HFF-Myc (cell line): Measurements from ENCODE around the gene KLF2.

Source experiments
- DNase-seq: peaks from one replicate; pipeline ENCODE4 v3.0.0-alpha.2; 2011; ENCODE audit warnings: low read depth; ENCODE audit errors: extremely low read depth
- H3K4me3 ChIP-seq: replicated peaks from 2 replicates; pipeline ENCODE4 v1.5.1; 2011; ENCODE audit warnings: low read depth, mild to moderate bottlenecking, control low read depth, low read length
- TF ChIP-seq, protein P1 (sequence below): IDR thresholded peaks from 2 replicates; pipeline ENCODE4 v1.5.1; 2012; ENCODE audit warnings: mild to moderate bottlenecking, low read depth, low read length, control low read depth; ENCODE audit errors: missing control alignments

KLF2 gene

DNA sequence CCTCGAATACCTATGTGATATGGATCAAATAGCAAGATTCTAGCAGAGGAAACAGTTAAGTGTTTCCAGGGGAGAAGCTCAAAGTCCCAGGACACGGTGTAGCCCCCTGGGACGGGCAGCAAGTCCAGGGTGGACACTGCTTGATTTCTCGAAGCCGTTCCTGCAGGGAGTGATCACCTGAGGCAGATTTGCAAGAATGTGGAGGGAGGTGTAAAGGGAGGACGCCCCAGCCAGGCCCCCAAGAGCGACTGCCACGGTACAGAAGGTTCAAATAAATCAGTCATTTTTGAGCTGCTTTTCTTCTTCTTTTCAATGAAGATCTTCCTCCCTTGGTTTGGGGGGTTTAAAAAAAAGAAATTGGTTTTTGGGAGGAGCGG lies 41.4 kb downstream of the KLF2 start:
- DNase-seq = no peak
- no peak overlapping the region for H3K4me3 ChIP-seq

DNA sequence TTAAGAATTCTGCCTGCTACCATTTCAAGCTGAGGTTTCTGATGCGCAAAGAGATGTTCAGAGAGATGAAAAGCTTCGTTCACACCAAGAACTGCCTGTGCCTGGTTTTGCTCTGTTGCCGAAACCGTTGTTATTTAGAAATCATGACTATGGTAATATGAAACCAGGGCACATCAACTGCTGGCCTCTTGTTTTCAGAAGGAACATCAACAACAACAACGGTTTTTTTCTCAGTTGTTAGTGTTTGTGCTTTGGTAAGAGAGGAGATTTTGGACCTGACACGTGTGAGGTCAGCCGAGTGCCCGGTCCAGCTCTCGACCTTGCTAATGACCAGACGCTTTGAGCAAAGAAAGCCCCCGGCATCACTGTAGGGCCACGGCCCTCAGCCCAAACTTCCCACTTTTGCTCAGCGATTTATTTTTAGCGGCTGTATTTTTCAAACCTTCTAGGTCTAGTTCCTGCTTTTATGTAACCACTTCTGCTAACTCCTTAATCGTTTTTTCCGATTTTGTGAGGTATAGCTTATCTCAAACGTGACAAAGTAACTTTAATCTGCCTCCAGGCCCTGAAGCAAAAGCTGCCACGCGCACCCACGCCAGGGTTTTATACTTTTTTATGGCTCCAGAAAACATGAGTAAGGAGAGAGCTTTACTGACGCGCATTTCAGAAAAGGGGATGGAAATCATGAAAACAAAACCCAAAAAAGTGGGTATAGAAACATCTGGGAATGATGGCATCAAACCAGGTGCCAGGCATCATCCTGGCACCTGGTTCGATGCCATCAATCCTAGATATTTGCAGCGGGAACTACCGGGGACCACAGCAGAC lies 42.0 kb downstream of the KLF2 start:
- no peak overlapping the region for H3K4me3 ChIP-seq
- no peak for DNase-seq
- TF ChIP-seq, protein P1, sequence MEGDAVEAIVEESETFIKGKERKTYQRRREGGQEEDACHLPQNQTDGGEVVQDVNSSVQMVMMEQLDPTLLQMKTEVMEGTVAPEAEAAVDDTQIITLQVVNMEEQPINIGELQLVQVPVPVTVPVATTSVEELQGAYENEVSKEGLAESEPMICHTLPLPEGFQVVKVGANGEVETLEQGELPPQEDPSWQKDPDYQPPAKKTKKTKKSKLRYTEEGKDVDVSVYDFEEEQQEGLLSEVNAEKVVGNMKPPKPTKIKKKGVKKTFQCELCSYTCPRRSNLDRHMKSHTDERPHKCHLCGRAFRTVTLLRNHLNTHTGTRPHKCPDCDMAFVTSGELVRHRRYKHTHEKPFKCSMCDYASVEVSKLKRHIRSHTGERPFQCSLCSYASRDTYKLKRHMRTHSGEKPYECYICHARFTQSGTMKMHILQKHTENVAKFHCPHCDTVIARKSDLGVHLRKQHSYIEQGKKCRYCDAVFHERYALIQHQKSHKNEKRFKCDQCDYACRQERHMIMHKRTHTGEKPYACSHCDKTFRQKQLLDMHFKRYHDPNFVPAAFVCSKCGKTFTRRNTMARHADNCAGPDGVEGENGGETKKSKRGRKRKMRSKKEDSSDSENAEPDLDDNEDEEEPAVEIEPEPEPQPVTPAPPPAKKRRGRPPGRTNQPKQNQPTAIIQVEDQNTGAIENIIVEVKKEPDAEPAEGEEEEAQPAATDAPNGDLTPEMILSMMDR = no peak

More for the DNA sequence above, 41.4 kb downstream of the KLF2 start:
- TF ChIP-seq, protein P1 = no peak

DNA sequence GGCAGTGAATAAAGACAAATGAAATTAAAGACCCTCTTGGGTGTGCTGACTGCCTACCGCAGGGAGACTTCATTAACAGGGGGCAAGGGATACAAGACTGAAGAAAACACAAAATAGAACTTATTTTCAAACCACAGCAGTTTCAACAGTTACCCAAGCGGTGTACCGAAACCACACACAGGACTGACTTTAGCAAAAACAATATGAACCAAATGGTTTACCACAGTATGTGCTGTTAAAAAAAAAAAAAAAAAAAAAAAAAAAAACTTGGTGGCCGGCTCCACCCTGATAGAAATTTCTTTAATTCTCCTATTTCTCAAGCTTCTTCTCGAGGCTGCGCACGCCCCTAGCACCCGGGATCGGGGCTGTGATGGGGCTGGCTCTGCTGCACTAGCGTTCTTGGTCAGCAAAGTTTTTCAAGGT lies 42.6 kb downstream of the KLF2 start:
- TF ChIP-seq, protein P1 = no peak
- H3K4me3 ChIP-seq = no peak overlapping the region
- no peak for DNase-seq

DNA sequence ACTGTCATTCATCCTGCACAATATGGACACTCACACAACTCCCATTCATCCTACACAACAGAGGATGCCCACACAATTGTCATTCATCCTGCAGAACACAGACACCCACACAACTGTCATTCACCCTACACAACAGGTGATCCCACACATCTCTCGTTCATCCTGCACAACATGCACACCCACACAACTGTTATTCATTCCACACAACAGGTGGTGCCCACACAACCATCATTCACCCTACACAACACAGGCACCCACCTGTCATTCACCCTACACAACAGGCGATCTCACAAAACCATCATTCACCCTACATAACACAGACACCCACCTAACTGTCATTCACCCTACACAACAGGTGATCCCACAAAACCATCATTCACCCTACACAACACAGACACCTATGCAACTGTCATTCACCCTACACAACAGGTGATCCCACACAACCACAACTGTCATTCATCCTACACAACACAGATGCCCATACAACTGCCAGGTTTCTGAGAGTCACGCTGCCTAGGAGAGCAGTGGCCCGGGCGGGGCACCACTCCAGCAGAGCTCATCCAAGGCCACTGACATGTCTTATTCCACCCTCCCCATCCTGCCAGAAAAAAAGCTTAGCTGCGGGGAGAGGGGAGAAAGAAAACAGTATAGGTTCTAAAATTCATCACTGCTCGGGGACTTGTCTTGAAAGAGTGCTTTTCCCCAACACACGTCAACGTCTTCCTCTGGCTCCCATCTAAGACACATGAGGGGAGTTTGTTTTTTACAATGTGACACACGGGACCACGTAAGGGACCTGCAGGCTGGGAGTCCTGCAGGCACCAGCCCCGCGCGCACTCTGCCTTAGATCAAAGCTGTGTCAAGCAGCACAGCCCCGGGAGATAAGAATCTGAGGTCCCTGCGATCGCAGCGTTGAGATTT lies 44.0 kb downstream of the KLF2 start:
- TF ChIP-seq, protein P1 = no peak
- no peak for DNase-seq
- no peak overlapping the region for H3K4me3 ChIP-seq

DNA sequence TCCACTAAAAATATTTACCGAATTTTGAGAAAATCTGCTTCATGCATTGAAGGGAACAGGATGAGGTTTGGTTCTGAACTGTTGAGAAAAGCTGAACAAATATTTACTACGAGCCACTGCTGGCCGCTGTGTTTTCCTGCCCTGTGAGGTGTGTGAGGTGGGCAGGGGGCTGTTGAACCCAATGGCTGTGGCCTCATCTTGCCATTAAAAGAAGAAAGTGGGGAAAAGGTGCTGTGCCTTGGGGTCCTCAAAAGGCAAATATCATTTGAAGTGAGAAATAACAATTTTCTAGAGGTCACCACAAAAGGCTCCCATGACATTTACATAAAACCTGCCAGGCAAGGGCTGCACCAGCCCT lies 44.7 kb downstream of the KLF2 start:
- H3K4me3 ChIP-seq = no peak overlapping the region
- no peak for DNase-seq
- TF ChIP-seq, protein P1 = no peak

DNA sequence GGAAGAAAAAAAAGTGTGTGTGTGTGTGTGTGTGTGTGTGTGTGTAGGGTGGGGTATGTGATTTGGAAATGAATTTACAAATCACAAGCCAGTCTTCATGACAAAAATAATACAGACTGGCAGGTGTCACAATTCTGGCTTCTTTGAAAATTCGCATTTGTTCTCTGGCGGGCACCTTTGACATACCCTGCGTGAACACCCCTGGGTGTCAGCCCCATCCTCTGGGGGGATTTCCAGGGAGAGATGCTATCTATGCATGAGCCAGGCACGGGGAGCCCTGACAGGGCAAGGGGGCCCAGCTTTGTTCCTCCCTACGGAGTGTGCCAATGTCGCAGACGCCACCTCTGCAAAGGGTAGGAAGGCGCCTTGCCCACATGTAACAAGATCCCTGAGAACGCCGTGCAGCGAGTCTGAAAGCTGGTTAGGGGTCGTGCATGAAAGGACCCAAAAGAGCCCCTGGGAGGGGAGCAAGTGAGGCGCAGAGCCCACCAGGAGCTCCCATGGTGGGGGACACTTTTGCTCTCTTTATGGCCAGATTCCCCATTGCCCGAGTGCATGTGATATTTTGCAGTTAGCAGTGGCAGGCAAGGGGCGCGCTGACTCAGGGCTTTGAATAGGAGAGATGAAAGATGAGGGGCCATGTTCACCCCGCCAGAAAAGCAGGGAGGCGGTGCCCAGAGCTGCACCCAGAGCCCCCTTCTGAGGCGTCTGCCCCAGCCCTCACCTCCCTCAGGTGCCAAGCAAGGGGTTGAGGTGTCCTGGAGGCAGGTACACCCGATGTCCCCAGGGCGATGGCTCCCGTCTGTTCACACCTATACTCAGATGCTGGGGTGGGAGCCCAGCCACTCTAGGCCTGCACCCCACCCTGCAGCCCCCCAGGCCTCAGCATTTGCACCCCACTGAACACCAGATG lies 45.3 kb downstream of the KLF2 start:
- DNase-seq = no peak
- no peak overlapping the region for H3K4me3 ChIP-seq
- TF ChIP-seq, protein P1 = no peak
